Astrocyte of the spinal cord (primary cell): ENCODE results near the gene POLR1H.
"Not testable (repeated sequence)": the region's sequence is repeated elsewhere in the genome, so short reads cannot be mapped to it uniquely, and the experiment has no call there.

ENCODE experiments used
- DNase-seq: peaks from one replicate; pipeline ENCODE4 v3.0.0; 2011; ENCODE audit warnings: low read depth, low spot score
- H3K4me3 ChIP-seq: 2 replicates; pipeline ENCODE4 v1.5.1; 2011; ENCODE audit warnings: low read depth, mild to moderate bottlenecking, low read length, moderate library complexity
- CTCF ChIP-seq: IDR thresholded peaks from 2 replicates; pipeline ENCODE4 v1.5.1; 2012; ENCODE audit warnings: low read depth, mild to moderate bottlenecking, low read length, inconsistent platforms
- in situ Hi-C: cut with HindIII; loops from 2 replicates; pipeline ENCODE4 v1.10.0; 2017; ENCODE audit warnings: low sequenced_read_pairs

POLR1H gene

GRCh38 chr6:30061092-30061857, at the start of gene POLR1H:
TSS of gene POLR1H (plus strand) at chr6:30061265. CDS start at chr6:30061525, 260 bp downstream.
- no peak for TF ChIP-seq CTCF
- peak; percentile 96 for DNase-seq
- H3K4me3 ChIP-seq, result peak within 1 kb of the TSS; percentile 95
- in situ Hi-C loops, result no loop called here

GRCh38 chr6:30013291-30013922, 47.7 kb upstream of the POLR1H start:
- in situ Hi-C loops, result no loop called here
- H3K4me3 ChIP-seq, result no peak overlapping the region
- peak; percentile 83 for TF ChIP-seq CTCF
- DNase-seq, result no peak

GRCh38 chr6:30019819-30020218, 41.2 kb upstream of the POLR1H start:
- no peak overlapping the region for H3K4me3 ChIP-seq
- DNase-seq, result no peak
- in situ Hi-C loops, result no loop called here
- no peak for TF ChIP-seq CTCF

- TF ChIP-seq CTCF, result no peak
- no peak overlapping the region for H3K4me3 ChIP-seq
- in situ Hi-C loops, result no loop called here
- no peak for DNase-seq
Measured at GRCh38 chr6:30020626-30021025, 40.4 kb upstream of the POLR1H start.

GRCh38 chr6:30022189-30022588, 38.9 kb upstream of the POLR1H start:
- no peak for TF ChIP-seq CTCF
- no peak for DNase-seq
- H3K4me3 ChIP-seq, result no peak overlapping the region
- in situ Hi-C loops, result no loop called here

GRCh38 chr6:30022712-30023111, 38.4 kb upstream of the POLR1H start:
- DNase-seq, H3K4me3 ChIP-seq, in situ Hi-C loops: not testable (repeated sequence)

- DNase-seq, result no peak
- in situ Hi-C loops, result no loop called here
- no peak overlapping the region for H3K4me3 ChIP-seq
- no peak for TF ChIP-seq CTCF
Measured at GRCh38 chr6:30025186-30025585, 35.9 kb upstream of the POLR1H start.
